K562 (cell line): ENCODE measurements around the gene GCC1. TPM values are rescaled to one million over a fixed set of nuclear protein-coding genes. Genes with fewer than 3 reads are reported as not detected.

ENCODE experiments used
- ATAC-seq: fragments of 200-7000 bp; cut with Tn5 transposase; 3 replicates; pipeline ENCODE4 v1.9.1; 2020; ENCODE audit warnings: moderate library complexity
- BruUV-seq: library from RNA; stranded (reverse); fragments of 400-500 nt; replicated peaks from 2 replicates; lab custom pipeline; 2021; lab: Mats Ljungman, UMichigan
- CTCF ChIA-PET: fragments of 300-600 bp; formaldehyde crosslinking; extraction: SDS; loops from one replicate; lab custom pipeline; 2021; ENCODE audit warnings: low intra/inter-chr PET ratio; lab: Yijun Ruan, JAX
- POLR2A ChIA-PET: fragments of 300-600, 350-650 bp; sonication (Branson Sonifier 250); formaldehyde crosslinking; extraction: SDS; loops from one replicate; lab custom pipeline; 2021; ENCODE audit warnings: antibody characterized with exemption, inconsistent platforms; lab: Yijun Ruan, JAX
- DNase-seq, 4 experiments: peaks; one replicate each; pipeline versions ENCODE4 v3.0.0 to v3.0.0-alpha.2; 2011 to 2018; ENCODE audit warnings: low spot score in 3 of 4, mixed read lengths in 3 of 4; ENCODE audit errors: extremely low read depth in 1 of 4
- FAIRE-seq: peaks from 2 replicates; lab custom pipeline; 2011; peaks lifted over from hg19 to GRCh38; lab: Jason Lieb, UNC
- H2AFZ ChIP-seq: 2 replicates; pipeline ENCODE4 v1.6.0; 2011; ENCODE audit warnings: low read depth, low read length, control low read depth, inconsistent platforms
- H3K27ac ChIP-seq: fragments of 200-600 bp; 3 replicates; pipeline ENCODE4 v1.8.0; 2011; ENCODE audit warnings: low read depth, mild to moderate bottlenecking, control low read depth, inconsistent platforms, low read length, moderate library complexity, mixed read lengths; ENCODE audit errors: extremely low read depth
- H3K27me3 ChIP-seq, 2 experiments: fragments of 300-600 bp in 1 of 2; 2 replicates in 1 of 2; 3 replicates in 1 of 2; pipeline versions ENCODE4 v1.6.0 to v1.8.0; 2011; ENCODE audit warnings: inconsistent platforms in 2 of 2, low read length in 2 of 2, mild to moderate bottlenecking in 1 of 2, mixed read lengths in 1 of 2, moderate library complexity in 1 of 2; ENCODE audit not compliant: control insufficient read depth in 2 of 2, insufficient read depth in 2 of 2
- H3K36me3 ChIP-seq: fragments of 300-600 bp; 3 replicates; pipeline ENCODE4 v1.8.0; 2011; ENCODE audit warnings: mild to moderate bottlenecking, low read length, inconsistent platforms; ENCODE audit not compliant: control insufficient read depth, insufficient read depth
- H3K4me1 ChIP-seq, 2 experiments: fragments of 200-600 bp in 1 of 2; replicated peaks in 1 of 2; 2 replicates in 1 of 2; 3 replicates in 1 of 2; pipeline versions ENCODE4 v1.5.1 to v1.8.0; 2011; ENCODE audit warnings: inconsistent platforms in 2 of 2, low read length in 2 of 2, mild to moderate bottlenecking in 1 of 2, mixed read lengths in 1 of 2, moderate library complexity in 1 of 2; ENCODE audit not compliant: control insufficient read depth in 2 of 2, insufficient read depth in 2 of 2
- H3K4me2 ChIP-seq: 2 replicates; pipeline ENCODE4 v1.6.1; 2011; ENCODE audit warnings: low read length, control low read depth, inconsistent platforms, mixed read lengths; ENCODE audit not compliant: insufficient read depth
- H3K4me3 ChIP-seq: fragments of 200-600 bp; sonication (generic), shearing (Covaris generic); 2 replicates; pipeline ENCODE4 v1.5.1; 2016; ENCODE audit warnings: control low read depth, inconsistent platforms
- H3K79me2 ChIP-seq: fragments of 200-600 bp; 3 replicates; pipeline ENCODE4 v1.8.0; 2011; ENCODE audit warnings: low read length, inconsistent platforms; ENCODE audit not compliant: control insufficient read depth, insufficient read depth
- H3K9ac ChIP-seq, 2 experiments: 2 replicates each; pipeline versions ENCODE4 v1.6.0 to v1.6.1; 2011; ENCODE audit warnings: low read depth in 2 of 2, low read length in 2 of 2, control low read depth in 1 of 2, inconsistent platforms in 1 of 2, mild to moderate bottlenecking in 1 of 2, mixed read lengths in 1 of 2; ENCODE audit not compliant: insufficient read depth in 1 of 2
- H3K9me1 ChIP-seq: one replicate; pipeline ENCODE4 v1.6.0; 2011; ENCODE audit warnings: inconsistent platforms, mild to moderate bottlenecking, low read length, moderate library complexity; ENCODE audit not compliant: control insufficient read depth, insufficient read depth
- H3K9me3 ChIP-seq: replicated peaks from 2 replicates; pipeline ENCODE4 v1.5.1; 2011; ENCODE audit warnings: low read depth, low read length, inconsistent platforms; ENCODE audit not compliant: control insufficient read depth, insufficient read depth
- H4K20me1 ChIP-seq: replicated peaks from 2 replicates; pipeline ENCODE4 v1.6.1; 2011; ENCODE audit warnings: low read length, inconsistent platforms, mixed read lengths; ENCODE audit not compliant: control insufficient read depth, insufficient read depth
- ADNP ChIP-seq: fragments of 200-800 bp; sonication (Bioruptor generic); IDR thresholded peaks from 2 replicates; pipeline ENCODE4 v1.6.1; 2016; ENCODE audit warnings: missing genetic modification characterization, missing compliant biosample characterization
- FOSL1 ChIP-seq: fragments of 200-800 bp; sonication (Bioruptor generic); conservative IDR thresholded peaks from 2 replicates; pipeline ENCODE4 v1.6.1; 2016; ENCODE audit warnings: missing genetic modification characterization, missing compliant biosample characterization
- GABPA ChIP-seq: fragments of 200-800 bp; sonication (Bioruptor generic); conservative IDR thresholded peaks from 2 replicates; pipeline ENCODE4 v1.6.1; 2016; ENCODE audit warnings: low read depth, missing genetic modification characterization, missing compliant biosample characterization
- HDAC3 ChIP-seq: fragments of 450-650 bp; IDR thresholded peaks from 2 replicates; pipeline ENCODE4 v1.6.1; 2018; ENCODE audit warnings: borderline replicate concordance, mild to moderate bottlenecking, moderate library complexity; ENCODE audit not compliant: partially characterized antibody
- MXI1 ChIP-seq: IDR thresholded peaks from 2 replicates; pipeline ENCODE4 v1.6.1; 2011; ENCODE audit warnings: low read depth, mild to moderate bottlenecking, improper control_type of control experiment, low read length
- PHTF2 ChIP-seq: fragments of 250-450 bp; sonication (Bioruptor Pico); IDR thresholded peaks from 2 replicates; pipeline ENCODE4 v1.5.0; 2021; ENCODE audit warnings: mild to moderate bottlenecking
- SMARCB1 ChIP-seq: IDR thresholded peaks from 2 replicates; pipeline ENCODE4 v1.6.1; 2011; ENCODE audit warnings: improper control_type of control experiment, low read depth; ENCODE audit not compliant: insufficient read length
- ZNF354B ChIP-seq: fragments of 250-450 bp; sonication (Bioruptor Pico); IDR thresholded peaks from 2 replicates; pipeline ENCODE4 v1.4.0; 2020
- WGBS: fragments of 100-300 bp; shearing (Covaris generic); methylation state at CpG from one replicate; pipeline ENCODE4 v1.1.6; 2016; ENCODE audit warnings: low coverage, mixed read lengths; ENCODE audit not compliant: insufficient coverage; ENCODE audit errors: missing lambda C conversion rate; 5-methylcytosine and 5-hydroxymethylcytosine counted together
- in situ Hi-C: fragments of 300-500 bp; cut with MboI; formaldehyde crosslinking; loops from 4 replicates; pipeline ENCODE4 v1.15.0; 2018; ENCODE audit warnings: inconsistent platforms, mixed read lengths
- intact Hi-C: fragments of 100-400 bp; cut with micrococcal nuclease; formaldehyde crosslinking; loops from 2 replicates; pipeline ENCODE4 v1.14.2; 2022
- polyA plus RNA-seq, 8 experiments: library from polyadenylated mRNA; depleted of rRNA in 4 of 8; stranded (reverse) in 5 of 8; unstranded in 3 of 8; fragments of >200 nt; fragmentation: Nextera tagmentation in 2 of 8; fragmentation: Illumina TruSeq in 1 of 8; extraction: Ambion mirVana in 2 of 8; extraction: Trizol in 1 of 8; gene quantifications; 2 replicates each; pipeline versions ENCODE4 v1.2.1 to v1.2.3, GENCODE V29; 2011 to 2014; ENCODE audit warnings: inconsistent platforms in 1 of 8, missing spikeins in 1 of 8
- total RNA-seq, 7 experiments: library from RNA; depleted of rRNA in 6 of 7; stranded (reverse); fragments of >200 nt in 6 of 7; fragmentation: Illumina TruSeq in 2 of 7; extraction: Trizol in 2 of 7; gene quantifications; 2 replicates each; pipeline versions ENCODE4 v1.2.1 to v1.2.3, GENCODE V29; 2011 to 2021; ENCODE audit warnings: low replicate concordance in 1 of 7
- TF ChIP-seq, protein P1 (sequence below): sonication (generic); formaldehyde crosslinking; IDR thresholded peaks from 2 replicates; pipeline ENCODE4 v1.8.0; 2022; ENCODE audit warnings: mild to moderate bottlenecking, missing genetic modification reagents
- TF ChIP-seq, protein P2 (sequence below): sonication (generic); formaldehyde crosslinking; IDR thresholded peaks from 2 replicates; pipeline ENCODE4 v1.8.0; 2023; ENCODE audit warnings: missing genetic modification reagents, mild to moderate bottlenecking, borderline replicate concordance
- TF ChIP-seq, protein P3 (sequence below): sonication (generic); formaldehyde crosslinking; IDR thresholded peaks from 2 replicates; pipeline ENCODE4 v1.8.0; 2022; ENCODE audit warnings: mild to moderate bottlenecking, missing genetic modification reagents, borderline replicate concordance
- TF ChIP-seq, protein P4 (sequence below): fragments of 450-650 bp; IDR thresholded peaks from 2 replicates; pipeline ENCODE4 v1.6.1; 2016; ENCODE audit warnings: mild to moderate bottlenecking

Gene GCC1
- total and polyA plus RNA-seq, 9 of the 15 experiments (the other 6 are each of a cell fraction or from before 2014, with no cell fraction given), result 1.9 to 19.8 (median 10.9) TPM

DNA sequence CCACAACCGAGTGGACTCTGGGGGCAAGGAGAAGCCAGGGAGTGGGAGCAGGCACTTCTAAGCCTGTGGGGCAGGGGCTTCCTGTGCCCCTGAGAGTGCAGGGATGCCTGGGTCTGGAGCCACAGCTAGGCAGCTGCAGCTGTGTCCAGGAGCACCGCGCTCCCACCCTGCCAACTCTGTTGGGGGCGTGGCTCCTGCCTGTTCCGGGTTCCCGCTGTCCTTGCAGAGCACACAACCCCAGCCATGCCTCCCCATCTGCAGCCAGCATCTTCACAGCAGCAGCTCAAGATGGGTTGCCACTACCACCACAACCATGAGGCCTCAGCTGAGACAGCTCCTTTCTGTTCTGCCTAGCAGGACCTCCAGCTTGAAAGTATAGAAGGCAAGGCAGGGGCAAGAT is 23.9 kb upstream of the GCC1 start:
- intact Hi-C loops, result no loop called here
- Histone ChIP-seq H3K9me3 (no peaks in the 10 kb centered on the region; the same call in 1 of the 2 replicates), H3K79me2 (no peaks in the 10 kb centered on the region), H2AFZ (no peak overlapping the region), H3K4me1 (peaks cover 0 to 4% of the 10 kb centered on the region in 2 experiments; a peak in 1 of 5 replicates), H3K4me3 (no peak overlapping the region), H3K4me2 (no peak overlapping the region), H3K9me1 (no peaks in the 10 kb centered on the region), H3K9ac (0 out of 4 replicates have a peak overlapping the region, but pooled peaks of 1 of the 2 experiments have one; percentile 21), H4K20me1 (no peaks in the 10 kb centered on the region; the same call in 1 of the 2 replicates), H3K36me3 (no peaks in the 10 kb centered on the region), H3K27ac (no peak overlapping the region), H3K27me3 (peaks cover 12 to 39% of the 10 kb centered on the region in 2 experiments)
- in situ Hi-C loops, result no loop called here
- ChIA-PET CTCF (no interaction called here), POLR2A (no interaction called here)
- no peak for FAIRE-seq
- ATAC-seq, result no peak; the same call in 2 of the 3 replicates
- no peak for DNase-seq
- BruUV-seq, result no TSS peak
- 2% methylated on average over 6 of the region's 6 CpGs for WGBS
- TF ChIP-seq, protein P1, sequence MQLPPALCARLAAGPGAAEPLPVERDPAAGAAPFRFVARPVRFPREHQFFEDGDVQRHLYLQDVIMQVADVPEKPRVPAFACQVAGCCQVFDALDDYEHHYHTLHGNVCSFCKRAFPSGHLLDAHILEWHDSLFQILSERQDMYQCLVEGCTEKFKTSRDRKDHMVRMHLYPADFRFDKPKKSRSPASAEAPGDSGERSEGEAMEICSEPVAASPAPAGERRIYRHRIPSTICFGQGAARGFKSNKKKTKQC (CRISPR knock-in tag), result no peak
- TF ChIP-seq MXI1 (no peak), PHTF2 (CRISPR knock-in tag) (no peak), HDAC3 (no peak), FOSL1 (no peak), GABPA (tag) (no peak), SMARCB1 (no peak), ADNP (tag) (no peak), ZNF354B (CRISPR knock-in tag) (no peak)
- TF ChIP-seq, protein P2, sequence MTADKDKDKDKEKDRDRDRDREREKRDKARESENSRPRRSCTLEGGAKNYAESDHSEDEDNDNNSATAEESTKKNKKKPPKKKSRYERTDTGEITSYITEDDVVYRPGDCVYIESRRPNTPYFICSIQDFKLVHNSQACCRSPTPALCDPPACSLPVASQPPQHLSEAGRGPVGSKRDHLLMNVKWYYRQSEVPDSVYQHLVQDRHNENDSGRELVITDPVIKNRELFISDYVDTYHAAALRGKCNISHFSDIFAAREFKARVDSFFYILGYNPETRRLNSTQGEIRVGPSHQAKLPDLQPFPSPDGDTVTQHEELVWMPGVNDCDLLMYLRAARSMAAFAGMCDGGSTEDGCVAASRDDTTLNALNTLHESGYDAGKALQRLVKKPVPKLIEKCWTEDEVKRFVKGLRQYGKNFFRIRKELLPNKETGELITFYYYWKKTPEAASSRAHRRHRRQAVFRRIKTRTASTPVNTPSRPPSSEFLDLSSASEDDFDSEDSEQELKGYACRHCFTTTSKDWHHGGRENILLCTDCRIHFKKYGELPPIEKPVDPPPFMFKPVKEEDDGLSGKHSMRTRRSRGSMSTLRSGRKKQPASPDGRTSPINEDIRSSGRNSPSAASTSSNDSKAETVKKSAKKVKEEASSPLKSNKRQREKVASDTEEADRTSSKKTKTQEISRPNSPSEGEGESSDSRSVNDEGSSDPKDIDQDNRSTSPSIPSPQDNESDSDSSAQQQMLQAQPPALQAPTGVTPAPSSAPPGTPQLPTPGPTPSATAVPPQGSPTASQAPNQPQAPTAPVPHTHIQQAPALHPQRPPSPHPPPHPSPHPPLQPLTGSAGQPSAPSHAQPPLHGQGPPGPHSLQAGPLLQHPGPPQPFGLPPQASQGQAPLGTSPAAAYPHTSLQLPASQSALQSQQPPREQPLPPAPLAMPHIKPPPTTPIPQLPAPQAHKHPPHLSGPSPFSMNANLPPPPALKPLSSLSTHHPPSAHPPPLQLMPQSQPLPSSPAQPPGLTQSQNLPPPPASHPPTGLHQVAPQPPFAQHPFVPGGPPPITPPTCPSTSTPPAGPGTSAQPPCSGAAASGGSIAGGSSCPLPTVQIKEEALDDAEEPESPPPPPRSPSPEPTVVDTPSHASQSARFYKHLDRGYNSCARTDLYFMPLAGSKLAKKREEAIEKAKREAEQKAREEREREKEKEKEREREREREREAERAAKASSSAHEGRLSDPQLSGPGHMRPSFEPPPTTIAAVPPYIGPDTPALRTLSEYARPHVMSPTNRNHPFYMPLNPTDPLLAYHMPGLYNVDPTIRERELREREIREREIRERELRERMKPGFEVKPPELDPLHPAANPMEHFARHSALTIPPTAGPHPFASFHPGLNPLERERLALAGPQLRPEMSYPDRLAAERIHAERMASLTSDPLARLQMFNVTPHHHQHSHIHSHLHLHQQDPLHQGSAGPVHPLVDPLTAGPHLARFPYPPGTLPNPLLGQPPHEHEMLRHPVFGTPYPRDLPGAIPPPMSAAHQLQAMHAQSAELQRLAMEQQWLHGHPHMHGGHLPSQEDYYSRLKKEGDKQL (CRISPR knock-in tag), result no peak
- TF ChIP-seq, protein P3, sequence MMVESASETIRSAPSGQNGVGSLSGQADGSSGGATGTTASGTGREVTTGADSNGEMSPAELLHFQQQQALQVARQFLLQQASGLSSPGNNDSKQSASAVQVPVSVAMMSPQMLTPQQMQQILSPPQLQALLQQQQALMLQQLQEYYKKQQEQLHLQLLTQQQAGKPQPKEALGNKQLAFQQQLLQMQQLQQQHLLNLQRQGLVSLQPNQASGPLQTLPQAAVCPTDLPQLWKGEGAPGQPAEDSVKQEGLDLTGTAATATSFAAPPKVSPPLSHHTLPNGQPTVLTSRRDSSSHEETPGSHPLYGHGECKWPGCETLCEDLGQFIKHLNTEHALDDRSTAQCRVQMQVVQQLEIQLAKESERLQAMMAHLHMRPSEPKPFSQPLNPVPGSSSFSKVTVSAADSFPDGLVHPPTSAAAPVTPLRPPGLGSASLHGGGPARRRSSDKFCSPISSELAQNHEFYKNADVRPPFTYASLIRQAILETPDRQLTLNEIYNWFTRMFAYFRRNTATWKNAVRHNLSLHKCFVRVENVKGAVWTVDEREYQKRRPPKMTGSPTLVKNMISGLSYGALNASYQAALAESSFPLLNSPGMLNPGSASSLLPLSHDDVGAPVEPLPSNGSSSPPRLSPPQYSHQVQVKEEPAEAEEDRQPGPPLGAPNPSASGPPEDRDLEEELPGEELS, result no peak
- TF ChIP-seq, protein P4, sequence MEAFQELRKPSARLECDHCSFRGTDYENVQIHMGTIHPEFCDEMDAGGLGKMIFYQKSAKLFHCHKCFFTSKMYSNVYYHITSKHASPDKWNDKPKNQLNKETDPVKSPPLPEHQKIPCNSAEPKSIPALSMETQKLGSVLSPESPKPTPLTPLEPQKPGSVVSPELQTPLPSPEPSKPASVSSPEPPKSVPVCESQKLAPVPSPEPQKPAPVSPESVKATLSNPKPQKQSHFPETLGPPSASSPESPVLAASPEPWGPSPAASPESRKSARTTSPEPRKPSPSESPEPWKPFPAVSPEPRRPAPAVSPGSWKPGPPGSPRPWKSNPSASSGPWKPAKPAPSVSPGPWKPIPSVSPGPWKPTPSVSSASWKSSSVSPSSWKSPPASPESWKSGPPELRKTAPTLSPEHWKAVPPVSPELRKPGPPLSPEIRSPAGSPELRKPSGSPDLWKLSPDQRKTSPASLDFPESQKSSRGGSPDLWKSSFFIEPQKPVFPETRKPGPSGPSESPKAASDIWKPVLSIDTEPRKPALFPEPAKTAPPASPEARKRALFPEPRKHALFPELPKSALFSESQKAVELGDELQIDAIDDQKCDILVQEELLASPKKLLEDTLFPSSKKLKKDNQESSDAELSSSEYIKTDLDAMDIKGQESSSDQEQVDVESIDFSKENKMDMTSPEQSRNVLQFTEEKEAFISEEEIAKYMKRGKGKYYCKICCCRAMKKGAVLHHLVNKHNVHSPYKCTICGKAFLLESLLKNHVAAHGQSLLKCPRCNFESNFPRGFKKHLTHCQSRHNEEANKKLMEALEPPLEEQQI, result no peak
